ENCODE results near the gene TNC. TPM values are rescaled to one million over a fixed set of nuclear protein-coding genes. Genes with fewer than 3 reads are reported as not detected.

The TNC gene
- total and polyA plus RNA-seq, 2 experiments from 2014 or later = 165 to 319 TPM

DNA sequence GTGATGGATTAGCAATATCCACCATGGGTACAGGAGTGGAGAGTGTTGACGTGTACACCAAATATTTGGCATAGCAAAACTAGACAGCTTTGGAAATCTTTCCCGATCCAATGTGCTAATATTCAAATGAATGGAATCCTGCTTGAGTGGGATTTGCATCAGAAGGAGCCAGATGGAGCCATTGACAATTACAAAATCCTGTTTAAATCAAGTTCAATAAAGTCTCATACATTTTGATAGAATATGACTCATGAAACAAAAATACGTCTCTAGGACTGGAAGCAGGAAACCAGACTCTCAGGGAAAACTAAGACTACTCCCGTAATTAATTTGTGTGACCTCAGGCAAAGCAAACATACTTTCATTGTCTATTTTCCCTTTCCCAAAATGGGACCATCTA, 13.0 kb downstream of the TNC start:
- H3K9me2 ChIP-seq (ENCODE audit: insufficient read depth) = no peaks in the 10 kb centered on the region
- H4K20me1 ChIP-seq (ENCODE audit: insufficient read depth) = no peaks in the 10 kb centered on the region
- no peaks in the 10 kb centered on the region for H3K36me3 ChIP-seq (ENCODE audit: low read depth)
- peaks cover 73% of the 10 kb centered on the region for H3F3A ChIP-seq (ENCODE audit: insufficient read depth)
- DNase-seq = peak; percentile 71
- H3K4me1 ChIP-seq (ENCODE audit: insufficient read depth) = peaks cover 57% of the 10 kb centered on the region
- peaks cover 72% of the 10 kb centered on the region for H3K79me2 ChIP-seq (ENCODE audit: insufficient read depth)
- H3K9me3 ChIP-seq (ENCODE audit: low read depth) = no peaks in the 10 kb centered on the region
- in situ Hi-C loops (cut with MboI) = no loop called here
- H2AFZ ChIP-seq = no peak overlapping the region
- peak overlapping the region; percentile 60 for H3K27ac ChIP-seq
- peak overlapping the region; percentile 7 for H3K4me3 ChIP-seq
- peak overlapping the region; percentile 87 for H3K4me2 ChIP-seq (ENCODE audit: unreplicated experiment)
- no peaks in the 10 kb centered on the region for H3K27me3 ChIP-seq (replicated peaks; ENCODE audit: insufficient read depth)
- H3K9ac ChIP-seq = 0 out of 2 replicates have a peak overlapping the region, but pooled peaks have one; percentile 6
- WGBS, 2 experiments (ENCODE audit: low coverage in 1 of 2, low lambda C conversion rate in 2 of 2, missing lambda C conversion rate in 2 of 2) = 3% methylated on average over 4 of the region's 4 CpGs
- TF ChIP-seq EZH2 (IDR thresholded peaks at IDR 0.05; ENCODE audit: insufficient read depth, poor library complexity, severe bottlenecking) (no peak), EZH2phosphoT487 (IDR thresholded peaks at IDR 0.05; ENCODE audit: insufficient read depth, low read depth) (no peak)

- no peaks in the 10 kb centered on the region for H3K9me3 ChIP-seq (ENCODE audit: low read depth)
- no peak for DNase-seq
- H2AFZ ChIP-seq = no peak overlapping the region
- H3K9ac ChIP-seq = no peak overlapping the region
- no peaks in the 10 kb centered on the region for H3K27me3 ChIP-seq (replicated peaks; ENCODE audit: insufficient read depth)
- WGBS, 2 experiments (ENCODE audit: low coverage in 1 of 2, low lambda C conversion rate in 2 of 2, missing lambda C conversion rate in 2 of 2) = 23 to 30% methylated on average over 3 of the region's 3 CpGs
- peak overlapping the region; percentile 87 for H3K4me2 ChIP-seq (ENCODE audit: unreplicated experiment)
- peaks cover 49% of the 10 kb centered on the region for H3K4me1 ChIP-seq (ENCODE audit: insufficient read depth)
- in situ Hi-C loops (cut with MboI) = no loop called here
- H3K79me2 ChIP-seq (ENCODE audit: insufficient read depth) = peaks cover 78% of the 10 kb centered on the region
- no peaks in the 10 kb centered on the region for H4K20me1 ChIP-seq (ENCODE audit: insufficient read depth)
- TF ChIP-seq EZH2phosphoT487 (IDR thresholded peaks at IDR 0.05; ENCODE audit: insufficient read depth, low read depth) = no peak
- TF ChIP-seq EZH2 (IDR thresholded peaks at IDR 0.05; ENCODE audit: insufficient read depth, poor library complexity, severe bottlenecking) = no peak
- H3K27ac ChIP-seq = peak overlapping the region; percentile 60
- H3K9me2 ChIP-seq (ENCODE audit: insufficient read depth) = no peaks in the 10 kb centered on the region
- H3K4me3 ChIP-seq = no peak overlapping the region
- H3K36me3 ChIP-seq (ENCODE audit: low read depth) = no peaks in the 10 kb centered on the region
- H3F3A ChIP-seq (ENCODE audit: insufficient read depth) = peaks cover 63% of the 10 kb centered on the region
Observed at GRCh38 chr9:115103746-115104477, 14.0 kb downstream of the TNC start.

- Histone ChIP-seq H3K9me3 (ENCODE audit: low read depth) (no peaks in the 10 kb centered on the region), H3K36me3 (ENCODE audit: low read depth) (peaks cover 8% of the 10 kb centered on the region; the same call in 1 of the 2 replicates), H2AFZ (no peak overlapping the region), H3K79me2 (ENCODE audit: insufficient read depth) (peaks cover 80% of the 10 kb centered on the region), H3K9ac (no peak overlapping the region), H3K9me2 (ENCODE audit: insufficient read depth) (no peaks in the 10 kb centered on the region), H3K4me1 (ENCODE audit: insufficient read depth) (peaks cover 25% of the 10 kb centered on the region), H3K4me2 (ENCODE audit: unreplicated experiment) (no peak overlapping the region), H4K20me1 (ENCODE audit: insufficient read depth) (no peaks in the 10 kb centered on the region), H3K27ac (no peak overlapping the region), H3K4me3 (no peak overlapping the region), H3F3A (ENCODE audit: insufficient read depth) (peaks cover 33% of the 10 kb centered on the region), H3K27me3 (replicated peaks; ENCODE audit: insufficient read depth) (no peaks in the 10 kb centered on the region)
- DNase-seq = no peak
- TF ChIP-seq EZH2phosphoT487 (IDR thresholded peaks at IDR 0.05; ENCODE audit: insufficient read depth, low read depth) (no peak), EZH2 (IDR thresholded peaks at IDR 0.05; ENCODE audit: insufficient read depth, poor library complexity, severe bottlenecking) (no peak)
- in situ Hi-C loops (cut with MboI) = no loop called here
- WGBS, 2 experiments (ENCODE audit: low coverage in 1 of 2, low lambda C conversion rate in 2 of 2, missing lambda C conversion rate in 2 of 2) = 56 to 63% methylated on average over 1 of the region's 1 CpG
Observed at GRCh38 chr9:115099901-115100300, 18.1 kb downstream of the TNC start.

- 46 to 61% methylated on average over 5 of the region's 5 CpGs for WGBS, 2 experiments (ENCODE audit: low coverage in 1 of 2, low lambda C conversion rate in 2 of 2, missing lambda C conversion rate in 2 of 2)
- TF ChIP-seq EZH2 (IDR thresholded peaks at IDR 0.05; ENCODE audit: insufficient read depth, poor library complexity, severe bottlenecking) = no peak
- no peak for TF ChIP-seq EZH2phosphoT487 (IDR thresholded peaks at IDR 0.05; ENCODE audit: insufficient read depth, low read depth)
- no peaks in the 10 kb centered on the region for H3K9me3 ChIP-seq (ENCODE audit: low read depth)
- no peaks in the 10 kb centered on the region for H4K20me1 ChIP-seq (ENCODE audit: insufficient read depth)
- DNase-seq = no peak
- H3K27ac ChIP-seq = no peak overlapping the region
- H3K27me3 ChIP-seq (replicated peaks; ENCODE audit: insufficient read depth) = no peaks in the 10 kb centered on the region
- peaks cover 8% of the 10 kb centered on the region; the same call in 1 of the 2 replicates for H3K36me3 ChIP-seq (ENCODE audit: low read depth)
- no peak overlapping the region for H3K4me3 ChIP-seq
- no peaks in the 10 kb centered on the region for H3K9me2 ChIP-seq (ENCODE audit: insufficient read depth)
- H3F3A ChIP-seq (ENCODE audit: insufficient read depth) = peaks cover 18% of the 10 kb centered on the region
- peaks cover 15% of the 10 kb centered on the region for H3K4me1 ChIP-seq (ENCODE audit: insufficient read depth)
- no peak overlapping the region for H3K9ac ChIP-seq
- H3K4me2 ChIP-seq (ENCODE audit: unreplicated experiment) = no peak overlapping the region
- H3K79me2 ChIP-seq (ENCODE audit: insufficient read depth) = peaks cover 85% of the 10 kb centered on the region
- H2AFZ ChIP-seq = no peak overlapping the region
- in situ Hi-C loops (cut with MboI) = no loop called here
Observed at GRCh38 chr9:115098226-115098965, 19.6 kb downstream of the TNC start.

Data from GM23248 (cell line).